Left ventricle myocardium superior (tissue), 1 donor: ENCODE results near the gene CA10. TPM values are rescaled to one million over a fixed set of nuclear protein-coding genes. Genes with fewer than 3 reads are reported as not detected.

ENCODE experiments used
- ATAC-seq: fragments of 200-7000 bp; cut with Tn5 transposase; one replicate; pipeline ENCODE4 v1.9.1; 2020; ENCODE audit warnings: mild to moderate bottlenecking, moderate library complexity
- DNase-seq: peaks from one replicate; pipeline ENCODE4 v3.0.0-alpha.2; 2020
- intact Hi-C: fragments of 100-400 bp; cut with micrococcal nuclease; formaldehyde crosslinking; loops from one replicate; pipeline ENCODE4 v1.11.0; 2022
- long read RNA-seq: library from polyadenylated mRNA; unstranded; transcript quantifications from one replicate; pipeline ENCODE4 v2.0.0, GENCODE V29; 2021
- total RNA-seq: library from RNA; stranded (reverse); fragmentation: NEBNext Ultra II Directional; extraction: Animal tissue kit (Norgen Biotek cat#: 25700); gene quantifications from one replicate; pipeline ENCODE4 v1.2.1, GENCODE V29; 2021
- donor health status: DM: no; HTN: yes; CAD: no; lungs with severe emphysema.

The CA10 gene
- total RNA-seq: not detected
- long read RNA-seq: 0 reads

- intact Hi-C loops: no loop called here
- no peak for ATAC-seq
- no peak for DNase-seq
These were observed at the start of gene CA10 for GRCh38 chr17:52158450-52159042. Gene CA10 (minus strand): TSS chr17:52158714.

- no peak for ATAC-seq
- intact Hi-C loops: no loop called here
These were observed 49.3 kb upstream of the CA10 start for GRCh38 chr17:52207796-52208195.

GRCh38 chr17:52202520-52203080, 44.1 kb upstream of the CA10 start:
- intact Hi-C loops: no loop called here
- no peak for DNase-seq
- no peak for ATAC-seq

More at GRCh38 chr17:52207796-52208195, 49.3 kb upstream of the CA10 start:
- no peak for DNase-seq

GRCh38 chr17:52201767-52202519, 43.4 kb upstream of the CA10 start:
- intact Hi-C loops: no loop called here
- no peak for DNase-seq
- no peak for ATAC-seq

GRCh38 chr17:52191491-52191890, 33.0 kb upstream of the CA10 start:
- ATAC-seq (no peak), DNase-seq (no peak)
- intact Hi-C loops: no loop called here

GRCh38 chr17:52181782-52182181, 23.3 kb upstream of the CA10 start:
- ATAC-seq (no peak), DNase-seq (no peak)
- intact Hi-C loops: no loop called here

GRCh38 chr17:52178012-52178411, 19.5 kb upstream of the CA10 start:
- ATAC-seq: no peak
- intact Hi-C loops: no loop called here

GRCh38 chr17:52170963-52171572, 12.6 kb upstream of the CA10 start:
- intact Hi-C loops: no loop called here
- ATAC-seq (no peak), DNase-seq (no peak)

More at GRCh38 chr17:52178012-52178411, 19.5 kb upstream of the CA10 start:
- no peak for DNase-seq

GRCh38 chr17:52160136-52160567, 1.6 kb upstream of the CA10 start:
- ATAC-seq: no peak
- intact Hi-C loops: no loop called here
- DNase-seq: no peak

- intact Hi-C loops: no loop called here
- no peak for ATAC-seq
- DNase-seq: no peak
These were observed 977 bp upstream of the CA10 start for GRCh38 chr17:52159246-52160135.

GRCh38 chr17:52157603-52158449, 688 bp downstream of the CA10 start:
- ATAC-seq (no peak), DNase-seq (no peak)
- intact Hi-C loops: no loop called here

GRCh38 chr17:52156576-52157570, 1.6 kb downstream of the CA10 start:
- DNase-seq: no peak
- intact Hi-C loops: no loop called here
- no peak for ATAC-seq

GRCh38 chr17:52155301-52155700, 3.2 kb downstream of the CA10 start:
- intact Hi-C loops: no loop called here
- ATAC-seq: no peak
- no peak for DNase-seq

GRCh38 chr17:52154466-52154865, 4.0 kb downstream of the CA10 start:
- intact Hi-C loops: no loop called here
- DNase-seq: no peak
- no peak for ATAC-seq

- intact Hi-C loops: no loop called here
- DNase-seq (no peak), ATAC-seq (no peak)
These were observed 7.6 kb downstream of the CA10 start for GRCh38 chr17:52150935-52151334.

GRCh38 chr17:52149626-52150025, 8.9 kb downstream of the CA10 start:
- ATAC-seq: no peak
- DNase-seq: no peak
- intact Hi-C loops: no loop called here

GRCh38 chr17:52148969-52149351, 9.6 kb downstream of the CA10 start:
- DNase-seq (no peak), ATAC-seq (no peak)
- intact Hi-C loops: no loop called here
